ENCODE results near the gene NCKAP5.
A peak's percentile ranks its signal among the peaks of the same experiment; 100 is the strongest.

NCKAP5 gene

DNA sequence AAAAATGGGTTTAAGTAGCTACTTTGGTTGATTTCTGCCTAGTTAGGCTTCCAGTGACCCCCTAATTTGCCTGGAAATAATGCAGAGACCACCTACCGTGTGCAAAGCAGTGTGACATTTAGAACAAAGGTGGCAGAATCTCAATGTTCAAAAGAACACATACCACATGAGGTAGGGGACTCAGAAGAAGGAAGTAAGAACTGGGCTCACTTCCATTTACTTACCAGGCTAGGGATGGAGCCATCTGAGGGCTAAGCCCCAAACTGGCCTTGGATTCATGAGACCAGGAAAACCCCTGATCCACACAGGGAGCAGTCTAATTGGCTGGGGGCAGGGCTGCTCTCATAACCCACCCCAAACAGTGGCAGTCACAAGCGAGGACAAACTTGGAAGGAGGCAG, 190.7 kb downstream of the NCKAP5 start:
- Histone ChIP-seq H3K4me2 (ENCODE audit: low read length, poor library complexity, severe bottlenecking) (no peak overlapping the region), H2BK15ac (ENCODE audit: low read depth, poor library complexity, severe bottlenecking) (no peak overlapping the region), H3K9me3 (ENCODE audit: control insufficient read depth, low read length) (no peaks in the 10 kb centered on the region), H4K91ac (ENCODE audit: low read length) (no peak overlapping the region), H2BK5ac (ENCODE audit: low read depth, low read length, poor library complexity, severe bottlenecking) (no peak overlapping the region), H3K4me3 (ENCODE audit: insufficient read depth in 1 of 2, low read depth in 1 of 2, low read length in 2 of 2) (no peak overlapping the region), H3K27ac (ENCODE audit: low read length, poor library complexity, severe bottlenecking) (no peak overlapping the region), H2BK12ac (ENCODE audit: low read length in 2 of 2) (no peak overlapping the region), H3K4me1 (ENCODE audit: control insufficient read depth, insufficient read depth, low read depth, low read length) (peaks cover 5% of the 10 kb centered on the region), H3K9ac (ENCODE audit: low read length) (no peak overlapping the region), H3K79me1 (replicated peaks; ENCODE audit: low read length, poor library complexity, severe bottlenecking) (no peaks in the 10 kb centered on the region), H2BK120ac (ENCODE audit: low read depth, low read length) (no peak overlapping the region), H3K4ac (ENCODE audit: low read depth in 1 of 2, low read length in 2 of 2) (no peak overlapping the region), H2AK5ac (ENCODE audit: low read length, severe bottlenecking) (no peak overlapping the region), H3K14ac (ENCODE audit: low read length in 2 of 2) (no peak overlapping the region), H3K23ac (ENCODE audit: low read length in 2 of 2) (no peak overlapping the region), H3K18ac (ENCODE audit: low read depth in 1 of 2, low read length in 2 of 2) (no peak overlapping the region), H3K36me3 (ENCODE audit: control insufficient read depth in 1 of 2, insufficient read depth in 2 of 2, low read depth in 1 of 2, low read length in 2 of 2) (no peaks in the 10 kb centered on the region), H2AFZ (ENCODE audit: low read depth, low read length) (no peak overlapping the region), H4K8ac (ENCODE audit: low read length) (no peak overlapping the region), H3K27me3 (ENCODE audit: control insufficient read depth in 1 of 2, insufficient read depth in 1 of 2, low read length in 2 of 2) (no peaks in the 10 kb centered on the region)
- WGBS: 0% methylated on average over 1 of the region's 2 CpGs
- DNase-seq: no peak

DNA sequence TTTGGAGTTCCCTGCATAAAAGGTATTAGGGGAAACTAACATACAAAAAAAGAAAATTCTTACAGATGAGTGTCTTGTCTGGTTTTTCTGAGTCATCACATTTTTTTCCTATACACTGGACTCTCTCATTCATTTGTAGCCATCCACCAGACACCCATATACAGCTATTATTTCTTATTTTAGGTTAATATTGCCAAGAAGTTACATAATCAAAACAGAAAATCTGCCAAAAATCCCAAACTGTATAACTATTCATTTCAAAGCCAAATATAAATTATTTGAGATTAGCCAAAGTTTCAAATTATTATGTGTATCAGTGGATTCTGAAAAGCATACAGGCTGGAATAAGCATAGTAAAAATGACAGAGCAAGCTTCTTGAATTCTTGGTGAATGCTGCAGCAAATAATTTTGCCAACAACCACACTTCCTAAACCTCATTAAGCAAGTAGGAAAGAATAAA, 191.2 kb downstream of the NCKAP5 start:
- Histone ChIP-seq H3K18ac (ENCODE audit: low read depth in 1 of 2, low read length in 2 of 2) (no peak overlapping the region), H4K91ac (ENCODE audit: low read length) (no peak overlapping the region), H2BK5ac (ENCODE audit: low read depth, low read length, poor library complexity, severe bottlenecking) (no peak overlapping the region), H3K4me1 (ENCODE audit: control insufficient read depth, insufficient read depth, low read depth, low read length) (peaks cover 5% of the 10 kb centered on the region), H3K14ac (ENCODE audit: low read length in 2 of 2) (no peak overlapping the region), H4K8ac (ENCODE audit: low read length) (no peak overlapping the region), H3K23ac (ENCODE audit: low read length in 2 of 2) (no peak overlapping the region), H2AK5ac (ENCODE audit: low read length, severe bottlenecking) (no peak overlapping the region), H3K27ac (ENCODE audit: low read length, poor library complexity, severe bottlenecking) (peak overlapping the region; percentile 42), H3K4me2 (ENCODE audit: low read length, poor library complexity, severe bottlenecking) (no peak overlapping the region), H2BK12ac (ENCODE audit: low read length in 2 of 2) (no peak overlapping the region), H3K36me3 (ENCODE audit: control insufficient read depth in 1 of 2, insufficient read depth in 2 of 2, low read depth in 1 of 2, low read length in 2 of 2) (no peaks in the 10 kb centered on the region), H3K79me1 (replicated peaks; ENCODE audit: low read length, poor library complexity, severe bottlenecking) (no peaks in the 10 kb centered on the region), H2BK120ac (ENCODE audit: low read depth, low read length) (no peak overlapping the region), H3K9ac (ENCODE audit: low read length) (no peak overlapping the region), H3K27me3 (ENCODE audit: control insufficient read depth in 1 of 2, insufficient read depth in 1 of 2, low read length in 2 of 2) (no peaks in the 10 kb centered on the region), H2AFZ (ENCODE audit: low read depth, low read length) (no peak overlapping the region), H3K4me3 (ENCODE audit: insufficient read depth in 1 of 2, low read depth in 1 of 2, low read length in 2 of 2) (no peak overlapping the region), H3K4ac (ENCODE audit: low read depth in 1 of 2, low read length in 2 of 2) (no peak overlapping the region), H2BK15ac (ENCODE audit: low read depth, poor library complexity, severe bottlenecking) (no peak overlapping the region), H3K9me3 (ENCODE audit: control insufficient read depth, low read length) (no peaks in the 10 kb centered on the region)
- no peak for DNase-seq

DNA sequence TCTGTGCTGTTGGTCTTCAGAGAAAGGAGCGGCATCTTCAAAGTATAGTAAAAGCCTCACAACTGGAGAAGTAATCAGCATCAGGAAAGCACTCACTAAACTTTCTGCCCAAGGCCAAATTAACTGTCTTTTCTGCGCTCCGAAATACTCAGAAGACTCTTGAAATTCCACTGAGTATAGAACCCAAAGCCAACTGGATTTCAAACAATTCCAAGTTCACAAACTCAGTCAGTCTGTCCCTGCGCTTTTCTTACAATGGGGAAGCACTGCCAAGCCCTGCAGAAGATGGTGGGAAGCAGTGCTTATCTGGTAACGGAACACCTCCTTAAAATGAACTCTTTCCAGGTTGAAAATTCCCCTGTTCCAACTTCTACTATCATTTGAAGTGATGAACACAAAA, 193.5 kb downstream of the NCKAP5 start:
- H3K23ac ChIP-seq (ENCODE audit: low read length in 2 of 2): no peak overlapping the region
- no peak overlapping the region for H3K4me2 ChIP-seq (ENCODE audit: low read length, poor library complexity, severe bottlenecking)
- H2BK120ac ChIP-seq (ENCODE audit: low read depth, low read length): no peak overlapping the region
- no peak overlapping the region for H4K91ac ChIP-seq (ENCODE audit: low read length)
- H3K4me3 ChIP-seq (ENCODE audit: insufficient read depth in 1 of 2, low read depth in 1 of 2, low read length in 2 of 2): no peak overlapping the region
- WGBS: 90% methylated on average over 5 of the region's 5 CpGs
- H2AFZ ChIP-seq (ENCODE audit: low read depth, low read length): no peak overlapping the region
- no peak overlapping the region for H2AK5ac ChIP-seq (ENCODE audit: low read length, severe bottlenecking)
- no peak overlapping the region for H3K18ac ChIP-seq (ENCODE audit: low read depth in 1 of 2, low read length in 2 of 2)
- no peak overlapping the region for H3K27ac ChIP-seq (ENCODE audit: low read length, poor library complexity, severe bottlenecking)
- H2BK12ac ChIP-seq (ENCODE audit: low read length in 2 of 2): no peak overlapping the region
- no peaks in the 10 kb centered on the region for H3K79me1 ChIP-seq (replicated peaks; ENCODE audit: low read length, poor library complexity, severe bottlenecking)
- no peak overlapping the region for H2BK5ac ChIP-seq (ENCODE audit: low read depth, low read length, poor library complexity, severe bottlenecking)
- H4K8ac ChIP-seq (ENCODE audit: low read length): no peak overlapping the region
- H2BK15ac ChIP-seq (ENCODE audit: low read depth, poor library complexity, severe bottlenecking): no peak overlapping the region
- H3K14ac ChIP-seq (ENCODE audit: low read length in 2 of 2): no peak overlapping the region
- no peak overlapping the region for H3K9ac ChIP-seq (ENCODE audit: low read length)
- H3K27me3 ChIP-seq (ENCODE audit: control insufficient read depth in 1 of 2, insufficient read depth in 1 of 2, low read length in 2 of 2): no peaks in the 10 kb centered on the region
- H3K4ac ChIP-seq (ENCODE audit: low read depth in 1 of 2, low read length in 2 of 2): no peak overlapping the region
- H3K9me3 ChIP-seq (ENCODE audit: control insufficient read depth, low read length): no peaks in the 10 kb centered on the region
- peaks cover 5% of the 10 kb centered on the region for H3K4me1 ChIP-seq (ENCODE audit: control insufficient read depth, insufficient read depth, low read depth, low read length)
- no peak for DNase-seq
- H3K36me3 ChIP-seq (ENCODE audit: control insufficient read depth in 1 of 2, insufficient read depth in 2 of 2, low read depth in 1 of 2, low read length in 2 of 2): no peaks in the 10 kb centered on the region

DNA sequence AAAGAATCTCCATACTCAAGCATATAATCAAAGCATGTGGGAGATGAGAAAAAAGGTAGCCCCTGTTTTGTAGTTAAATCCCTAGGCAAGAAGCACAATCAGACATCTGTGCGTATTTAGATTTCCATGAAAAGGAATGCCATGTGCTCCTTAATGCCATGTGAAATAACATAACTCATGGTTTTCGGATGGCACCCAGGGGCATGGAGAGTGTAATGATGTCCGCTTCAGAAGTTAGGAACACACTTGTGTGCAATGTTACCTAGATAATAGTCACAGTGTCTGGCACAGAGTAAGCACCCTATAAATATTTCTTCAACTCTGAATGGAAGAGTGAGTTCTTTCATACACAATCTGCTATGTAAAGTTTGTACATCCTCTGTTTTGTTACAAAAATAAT, 197.0 kb downstream of the NCKAP5 start:
- Histone ChIP-seq H3K23ac (ENCODE audit: low read length in 2 of 2) (no peak overlapping the region), H3K4me3 (ENCODE audit: insufficient read depth in 1 of 2, low read depth in 1 of 2, low read length in 2 of 2) (no peak overlapping the region), H2BK120ac (ENCODE audit: low read depth, low read length) (no peak overlapping the region), H2BK12ac (ENCODE audit: low read length in 2 of 2) (no peak overlapping the region), H3K4me1 (ENCODE audit: control insufficient read depth, insufficient read depth, low read depth, low read length) (peaks cover 2% of the 10 kb centered on the region), H3K9ac (ENCODE audit: low read length) (no peak overlapping the region), H2BK15ac (ENCODE audit: low read depth, poor library complexity, severe bottlenecking) (no peak overlapping the region), H4K91ac (ENCODE audit: low read length) (no peak overlapping the region), H3K9me3 (ENCODE audit: control insufficient read depth, low read length) (no peaks in the 10 kb centered on the region), H2AFZ (ENCODE audit: low read depth, low read length) (no peak overlapping the region), H3K4ac (ENCODE audit: low read depth in 1 of 2, low read length in 2 of 2) (no peak overlapping the region), H2BK5ac (ENCODE audit: low read depth, low read length, poor library complexity, severe bottlenecking) (no peak overlapping the region), H3K79me1 (replicated peaks; ENCODE audit: low read length, poor library complexity, severe bottlenecking) (peaks cover 2% of the 10 kb centered on the region), H3K27ac (ENCODE audit: low read length, poor library complexity, severe bottlenecking) (no peak overlapping the region), H2AK5ac (ENCODE audit: low read length, severe bottlenecking) (no peak overlapping the region), H3K27me3 (ENCODE audit: control insufficient read depth in 1 of 2, insufficient read depth in 1 of 2, low read length in 2 of 2) (no peaks in the 10 kb centered on the region), H3K18ac (ENCODE audit: low read depth in 1 of 2, low read length in 2 of 2) (no peak overlapping the region), H4K8ac (ENCODE audit: low read length) (no peak overlapping the region), H3K14ac (ENCODE audit: low read length in 2 of 2) (no peak overlapping the region), H3K36me3 (ENCODE audit: control insufficient read depth in 1 of 2, insufficient read depth in 2 of 2, low read depth in 1 of 2, low read length in 2 of 2) (no peaks in the 10 kb centered on the region), H3K4me2 (ENCODE audit: low read length, poor library complexity, severe bottlenecking) (no peak overlapping the region)
- no peak for DNase-seq
- WGBS: 92% methylated on average over 1 of the region's 3 CpGs
